ENCODE measurements around the gene SFTPB. TPM values are rescaled to one million over a fixed set of nuclear protein-coding genes. Genes with fewer than 3 reads are reported as not detected.

SFTPB gene
- total RNA-seq, 2 donors from 2014 or later: 0.29 to 17.3 TPM

DNA sequence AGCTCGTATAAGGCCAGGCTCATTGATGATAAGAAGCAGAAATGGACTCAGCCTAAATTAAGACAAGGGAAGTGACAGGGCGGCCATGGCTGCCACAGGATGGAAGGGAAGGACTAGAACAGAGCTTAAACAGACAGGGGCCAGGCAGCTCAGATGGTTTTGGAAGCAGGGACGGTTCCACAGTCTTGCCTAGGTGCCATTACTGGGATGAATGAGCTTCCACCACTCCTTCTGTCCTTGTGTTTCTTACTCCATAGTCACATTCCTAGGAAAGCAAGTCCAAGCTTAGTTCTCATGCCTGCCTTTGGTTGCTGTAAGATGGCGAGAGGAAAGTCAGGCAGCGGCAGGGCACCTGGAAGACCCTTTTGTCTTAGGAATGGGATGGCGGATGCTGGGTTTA, 38.1 kb upstream of the SFTPB start:
- no peaks in the 10 kb centered on the region for H3K27me3 ChIP-seq
- H3K36me3 ChIP-seq: no peaks in the 10 kb centered on the region
- no peak for DNase-seq
- TF ChIP-seq, protein P1, sequence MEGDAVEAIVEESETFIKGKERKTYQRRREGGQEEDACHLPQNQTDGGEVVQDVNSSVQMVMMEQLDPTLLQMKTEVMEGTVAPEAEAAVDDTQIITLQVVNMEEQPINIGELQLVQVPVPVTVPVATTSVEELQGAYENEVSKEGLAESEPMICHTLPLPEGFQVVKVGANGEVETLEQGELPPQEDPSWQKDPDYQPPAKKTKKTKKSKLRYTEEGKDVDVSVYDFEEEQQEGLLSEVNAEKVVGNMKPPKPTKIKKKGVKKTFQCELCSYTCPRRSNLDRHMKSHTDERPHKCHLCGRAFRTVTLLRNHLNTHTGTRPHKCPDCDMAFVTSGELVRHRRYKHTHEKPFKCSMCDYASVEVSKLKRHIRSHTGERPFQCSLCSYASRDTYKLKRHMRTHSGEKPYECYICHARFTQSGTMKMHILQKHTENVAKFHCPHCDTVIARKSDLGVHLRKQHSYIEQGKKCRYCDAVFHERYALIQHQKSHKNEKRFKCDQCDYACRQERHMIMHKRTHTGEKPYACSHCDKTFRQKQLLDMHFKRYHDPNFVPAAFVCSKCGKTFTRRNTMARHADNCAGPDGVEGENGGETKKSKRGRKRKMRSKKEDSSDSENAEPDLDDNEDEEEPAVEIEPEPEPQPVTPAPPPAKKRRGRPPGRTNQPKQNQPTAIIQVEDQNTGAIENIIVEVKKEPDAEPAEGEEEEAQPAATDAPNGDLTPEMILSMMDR (IDR thresholded peaks at IDR 0.05): no peak
- intact Hi-C loops (cut with DNase I): no loop called here
- no peaks in the 10 kb centered on the region for H3K9me3 ChIP-seq
- H3K9ac ChIP-seq (ENCODE audit: low read depth in 2 of 2, low read length in 2 of 2): no peak overlapping the region
- H3K4me3 ChIP-seq: no peak overlapping the region
- H3K4me1 ChIP-seq: no peaks in the 10 kb centered on the region
- H3K27ac ChIP-seq: peak overlapping the region; percentile 22

GRCh38 chr2:85705680-85706039, 37.7 kb upstream of the SFTPB start:
- no peaks in the 10 kb centered on the region for H3K36me3 ChIP-seq
- H3K9me3 ChIP-seq: no peaks in the 10 kb centered on the region
- no peak for DNase-seq
- no peaks in the 10 kb centered on the region for H3K4me1 ChIP-seq
- H3K27ac ChIP-seq: peak overlapping the region; percentile 29
- no peaks in the 10 kb centered on the region for H3K27me3 ChIP-seq
- TF ChIP-seq, protein P1 (IDR thresholded peaks at IDR 0.05): no peak
- no peak overlapping the region for H3K4me3 ChIP-seq
- no peak overlapping the region for H3K9ac ChIP-seq (ENCODE audit: low read depth in 2 of 2, low read length in 2 of 2)
- intact Hi-C loops (cut with DNase I): no loop called here

DNA sequence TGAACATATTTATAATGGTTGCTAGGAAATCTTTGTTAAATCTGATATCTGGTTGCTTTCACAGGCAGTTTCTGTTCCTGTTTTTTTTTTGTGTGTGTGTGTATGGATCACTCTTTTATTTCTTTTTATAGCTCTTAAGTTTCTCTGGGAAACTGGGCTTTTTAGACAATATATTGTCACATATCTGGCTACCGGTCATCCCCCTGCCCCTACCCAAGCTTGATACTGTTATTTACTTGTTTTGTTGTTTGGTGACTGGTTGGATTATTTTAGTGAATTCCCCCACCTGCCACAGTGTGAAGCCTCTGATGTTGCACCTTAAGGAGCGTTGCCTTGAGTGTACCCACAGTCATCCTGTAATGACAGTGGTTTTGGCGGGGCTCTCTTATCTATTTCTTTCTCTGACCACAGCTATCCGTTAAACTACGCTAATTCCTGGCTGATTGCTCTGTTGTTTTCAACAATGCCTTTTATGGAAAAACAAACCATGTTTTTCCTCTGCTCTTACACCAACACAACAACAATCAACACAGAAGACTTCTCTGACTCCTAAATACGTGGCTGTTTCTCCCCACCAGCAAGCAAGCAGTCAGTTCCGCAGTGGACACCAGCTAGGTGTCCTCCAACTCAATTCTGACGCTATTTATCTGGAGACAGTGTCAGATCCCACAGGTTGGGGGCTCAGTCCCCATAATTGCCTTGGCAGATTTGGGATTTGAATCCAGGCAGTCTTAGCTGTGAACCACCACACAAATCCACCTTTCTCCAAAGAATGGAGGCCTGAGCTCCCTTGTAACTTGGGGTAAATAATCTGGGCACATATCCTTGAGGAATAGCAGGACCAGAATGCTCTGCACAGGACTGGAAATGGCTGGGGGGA, 37.0 kb upstream of the SFTPB start:
- intact Hi-C loops (cut with DNase I): no loop called here
- peak overlapping the region; percentile 29 for H3K27ac ChIP-seq
- no peaks in the 10 kb centered on the region for H3K36me3 ChIP-seq
- no peaks in the 10 kb centered on the region for H3K4me1 ChIP-seq
- no peak overlapping the region for H3K4me3 ChIP-seq
- H3K9me3 ChIP-seq: no peaks in the 10 kb centered on the region
- no peak for DNase-seq
- H3K9ac ChIP-seq (ENCODE audit: low read depth in 2 of 2, low read length in 2 of 2): no peak overlapping the region
- no peaks in the 10 kb centered on the region for H3K27me3 ChIP-seq
- TF ChIP-seq, protein P1 (IDR thresholded peaks at IDR 0.05): no peak

DNA sequence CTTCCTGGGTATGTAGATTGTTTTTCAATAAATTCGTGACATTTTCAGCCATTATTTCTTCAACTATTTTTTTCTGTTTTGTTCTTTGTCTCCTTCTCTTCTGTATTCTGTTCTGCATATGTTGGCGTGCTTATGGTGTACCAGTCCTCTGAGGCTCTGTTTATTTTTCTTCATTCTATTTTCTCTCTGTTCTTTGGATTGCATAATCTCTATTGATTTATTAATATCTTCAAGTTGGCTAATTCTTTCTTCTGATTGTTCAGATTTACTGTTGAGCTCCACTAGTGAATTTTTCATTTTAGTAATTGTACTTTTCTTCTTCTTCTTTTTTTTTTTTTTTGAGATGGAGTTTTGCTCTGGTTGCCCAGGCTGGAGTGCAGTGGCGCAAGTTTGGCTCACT, 36.0 kb upstream of the SFTPB start:
- TF ChIP-seq, protein P1 (IDR thresholded peaks at IDR 0.05): no peak
- no peaks in the 10 kb centered on the region for H3K27me3 ChIP-seq
- DNase-seq: no peak
- H3K4me3 ChIP-seq: no peak overlapping the region
- no peak overlapping the region for H3K27ac ChIP-seq
- no peak overlapping the region for H3K9ac ChIP-seq (ENCODE audit: low read depth in 2 of 2, low read length in 2 of 2)
- no peaks in the 10 kb centered on the region for H3K9me3 ChIP-seq
- H3K4me1 ChIP-seq: no peaks in the 10 kb centered on the region
- no peaks in the 10 kb centered on the region for H3K36me3 ChIP-seq
- intact Hi-C loops (cut with DNase I): no loop called here

DNA sequence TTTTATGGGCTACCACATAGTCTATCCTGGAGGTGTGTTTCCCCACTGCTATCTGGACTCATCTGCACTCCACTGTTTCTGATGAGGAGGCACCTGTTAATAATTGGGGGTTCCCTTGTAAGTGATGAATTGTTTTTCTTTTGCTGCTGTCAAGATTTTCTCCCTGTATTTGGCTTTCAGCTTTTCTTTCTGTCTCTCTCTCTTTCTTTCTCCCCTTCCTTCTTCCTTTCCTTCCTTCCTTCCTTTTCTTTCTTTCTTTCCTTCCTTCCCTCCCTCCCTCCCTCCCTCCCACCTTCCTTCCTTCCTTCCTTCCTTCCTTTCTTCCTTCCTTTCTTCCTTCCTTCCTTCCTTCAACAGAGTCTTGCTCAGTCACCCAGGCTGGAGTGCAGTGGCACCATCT, 35.3 kb upstream of the SFTPB start:
- Histone ChIP-seq H3K4me3 (no peak overlapping the region), H3K9me3 (no peaks in the 10 kb centered on the region), H3K27ac (no peak overlapping the region), H3K4me1 (no peaks in the 10 kb centered on the region), H3K9ac (ENCODE audit: low read depth in 2 of 2, low read length in 2 of 2) (no peak overlapping the region), H3K27me3 (no peaks in the 10 kb centered on the region), H3K36me3 (no peaks in the 10 kb centered on the region)
- intact Hi-C loops (cut with DNase I): no loop called here
- TF ChIP-seq, protein P1 (IDR thresholded peaks at IDR 0.05): no peak
- DNase-seq: no peak
